ENCODE results near the gene CRIP1. TPM values are rescaled to one million over a fixed set of nuclear protein-coding genes. Genes with fewer than 3 reads are reported as not detected.

Gene CRIP1
- total RNA-seq, 1 experiment from 2014 or later, result 6.9 TPM

DNA sequence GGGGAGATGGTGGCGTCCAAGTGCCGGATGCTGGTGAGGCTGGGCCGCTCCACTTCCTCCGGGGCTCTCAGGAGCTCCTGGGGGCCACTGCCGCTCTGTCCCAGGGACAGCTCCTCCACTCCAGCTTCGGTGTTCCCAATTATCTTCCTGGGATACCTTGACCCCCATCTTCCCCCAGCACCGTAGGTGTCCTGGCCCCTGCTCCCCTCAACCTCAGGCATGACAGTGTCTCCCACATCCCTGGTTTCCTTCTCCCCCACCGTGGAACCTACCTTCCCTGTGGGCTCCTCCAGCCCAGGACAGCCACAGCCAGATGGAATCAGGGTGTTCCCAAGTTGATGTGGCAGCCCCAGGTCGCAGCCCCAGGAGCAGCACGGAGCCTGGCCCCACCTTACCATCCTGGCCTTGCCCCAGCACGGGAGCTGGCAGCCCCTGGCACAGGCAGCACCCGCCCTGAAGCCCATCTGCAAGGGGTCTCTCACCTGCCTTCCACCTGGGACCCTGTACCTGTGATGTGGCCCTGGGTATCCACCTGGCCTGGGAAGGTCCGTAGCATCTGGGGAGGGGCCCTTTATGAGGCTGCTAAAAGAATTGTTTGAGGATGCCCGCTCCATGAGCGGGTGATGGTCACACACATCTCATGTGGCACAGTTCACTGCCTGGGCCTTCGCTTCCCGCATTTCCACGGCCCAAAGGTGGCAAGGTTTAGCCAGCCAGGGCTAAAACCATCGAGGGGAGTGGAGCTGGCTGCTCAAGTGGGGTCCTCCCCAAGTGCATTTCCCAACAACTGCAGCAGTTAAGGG, 43.8 kb downstream of the CRIP1 start:
- H4K20me1 ChIP-seq (ENCODE audit: control insufficient read depth, insufficient read depth, insufficient read length), result no peaks in the 10 kb centered on the region
- no peak for DNase-seq
- Mint-ChIP-seq H3K4me3 (no peak overlapping the region), H3K27me3 (ENCODE audit: low read depth) (peaks cover 42% of the 10 kb centered on the region), H3K27ac (no peak overlapping the region), H3K36me3 (ENCODE audit: insufficient read depth in 1 of 3, low read depth in 3 of 3) (no peaks in the 10 kb centered on the region; a peak in 1 of 7 replicates), H3K9me3 (peaks cover 0 to 41% of the 10 kb centered on the region in 2 experiments; a peak in 2 of 5 replicates), H3K4me1 (no peaks in the 10 kb centered on the region)
- H2BK12ac ChIP-seq (ENCODE audit: insufficient read length, low read depth, low read length), result no peak overlapping the region
- no peak overlapping the region for H3K4me2 ChIP-seq (ENCODE audit: insufficient read depth, insufficient read length, low read length)
- H3K79me2 ChIP-seq (ENCODE audit: insufficient read depth, low read length), result no peaks in the 10 kb centered on the region
- no peak overlapping the region for H2BK120ac ChIP-seq (ENCODE audit: low read depth, low read length, poor library complexity, severe bottlenecking)
- no peak overlapping the region for H3K9ac ChIP-seq (ENCODE audit: extremely low read depth, insufficient read length, low read length)
- TF ChIP-seq CTCF (conservative IDR thresholded peaks at IDR 0.05), result no peak
- H3K56ac ChIP-seq (ENCODE audit: insufficient read length, low read depth, low read length), result no peak overlapping the region
- no peak overlapping the region for H3K23ac ChIP-seq (ENCODE audit: insufficient read length, low read depth, low read length)
- no peaks in the 10 kb centered on the region for H3K9me3 ChIP-seq (ENCODE audit: control insufficient read depth, low read depth, low read length)
- no peak overlapping the region for H3K18ac ChIP-seq (ENCODE audit: insufficient read length, low read depth, low read length)
- no peak overlapping the region for H2AFZ ChIP-seq (ENCODE audit: low read length)
- no peak overlapping the region for H2BK15ac ChIP-seq (ENCODE audit: low read depth, low read length)
- H4K5ac ChIP-seq (ENCODE audit: insufficient read length, low read depth, low read length), result no peak overlapping the region
- H2AK5ac ChIP-seq (ENCODE audit: insufficient read length, low read length), result no peak overlapping the region
- H3K14ac ChIP-seq (ENCODE audit: insufficient read depth, low read length), result no peak overlapping the region
- no peak overlapping the region for H2BK5ac ChIP-seq (ENCODE audit: insufficient read length, low read length)
- no CpG with 5 or more reads among the region's 19 CpGs for WGBS (ENCODE audit: extremely low coverage, insufficient read length, low lambda C conversion rate)
- no peak overlapping the region for H2BK20ac ChIP-seq (ENCODE audit: low read depth, low read length, poor library complexity, severe bottlenecking)
- H3T11ph ChIP-seq (ENCODE audit: low read length), result no peak overlapping the region
- H4K91ac ChIP-seq (ENCODE audit: insufficient read length, low read depth, low read length), result no peak overlapping the region
- no peak overlapping the region for H3K27ac ChIP-seq (ENCODE audit: insufficient read length, low read depth, low read length)
- H3K79me1 ChIP-seq (ENCODE audit: insufficient read depth, low read depth, low read length, poor library complexity, severe bottlenecking), result no peaks in the 10 kb centered on the region
- peaks cover 7% of the 10 kb centered on the region for H3K23me2 ChIP-seq (ENCODE audit: insufficient read length, low read depth, low read length, poor library complexity, severe bottlenecking)
- H4K8ac ChIP-seq (replicated peaks; ENCODE audit: insufficient read length, low read depth, low read length), result no peak overlapping the region
- peaks cover 14% of the 10 kb centered on the region; the same call in 1 of the 2 replicates for H3K27me3 ChIP-seq (ENCODE audit: insufficient read depth, low read length)
- no peaks in the 10 kb centered on the region; the same call in 1 of the 2 replicates for H3K4me1 ChIP-seq (ENCODE audit: insufficient read depth, low read length)
- H3K4ac ChIP-seq (ENCODE audit: low read depth, low read length), result no peak overlapping the region
